Smooth muscle cell (in vitro differentiated cells): ENCODE measurements around the gene IL1RAPL1. TPM values are rescaled to one million over a fixed set of nuclear protein-coding genes. Genes with fewer than 3 reads are reported as not detected.
A peak's percentile ranks its signal among the peaks of the same experiment; 100 is the strongest.

ENCODE experiments used
- DNase-seq: peaks from one replicate; lab custom pipeline; 2025; ENCODE audit not compliant: unreplicated experiment; lab: John Stamatoyannopoulos, UW
- H2AFZ ChIP-seq: fragments of 200-600 bp; sonication (generic); 2 replicates; pipeline ENCODE4 v1.6.0; 2016; ENCODE audit warnings: antibody characterized with exemption, low read depth, mild to moderate bottlenecking
- H3F3A ChIP-seq: fragments of 200-600 bp; sonication (generic); 2 replicates; pipeline ENCODE4 v1.6.0; 2017; ENCODE audit warnings: antibody characterized with exemption, low read depth
- H3K27ac ChIP-seq: fragments of 200-600 bp; sonication (generic); 2 replicates; pipeline ENCODE4 v1.5.1; 2016; ENCODE audit warnings: low read depth, mild to moderate bottlenecking
- H3K27me3 ChIP-seq: fragments of 200-600 bp; sonication (generic); 2 replicates; pipeline ENCODE4 v1.6.1; 2016; ENCODE audit warnings: low read depth, mild to moderate bottlenecking
- H3K36me3 ChIP-seq: fragments of 200-600 bp; sonication (generic); 2 replicates; pipeline ENCODE4 v1.5.1; 2016; ENCODE audit warnings: low read depth
- H3K4me1 ChIP-seq: fragments of 200-600 bp; sonication (generic); 2 replicates; pipeline ENCODE4 v1.5.1; 2016; ENCODE audit warnings: low read depth
- H3K4me2 ChIP-seq: fragments of 200-600 bp; sonication (generic); 2 replicates; pipeline ENCODE4 v1.6.0; 2016; ENCODE audit warnings: mild to moderate bottlenecking
- H3K4me3 ChIP-seq: fragments of 200-600 bp; sonication (generic); 2 replicates; pipeline ENCODE4 v1.5.1; 2016; ENCODE audit warnings: mild to moderate bottlenecking
- H3K79me2 ChIP-seq: fragments of 200-600 bp; sonication (generic); 2 replicates; pipeline ENCODE4 v1.6.0; 2016; ENCODE audit warnings: low read depth, mild to moderate bottlenecking
- H3K9ac ChIP-seq: fragments of 200-600 bp; sonication (generic); 2 replicates; pipeline ENCODE4 v1.6.0; 2016; ENCODE audit warnings: low read depth
- H3K9me3 ChIP-seq: fragments of 200-600 bp; sonication (generic); replicated peaks from 2 replicates; pipeline ENCODE4 v1.5.1; 2016; ENCODE audit warnings: low read depth
- H4K20me1 ChIP-seq: fragments of 200-600 bp; sonication (generic); 2 replicates; pipeline ENCODE4 v1.6.0; 2016; ENCODE audit warnings: low read depth
- CTCF ChIP-seq: fragments of 200-600 bp; sonication (generic); IDR thresholded peaks from 2 replicates; pipeline ENCODE4 v1.5.1; 2017; ENCODE audit warnings: borderline replicate concordance, mild to moderate bottlenecking, antibody characterized with exemption; ENCODE audit not compliant: insufficient read depth, poor library complexity, severe bottlenecking
- WGBS: methylation state at CpG from one replicate; pipeline ENCODE4 v1.1.7; 2016; ENCODE audit warnings: low lambda C conversion rate; 5-methylcytosine and 5-hydroxymethylcytosine counted together
- polyA plus RNA-seq: library from polyadenylated mRNA; unstranded; fragments of >200 nt; fragmentation: Nextera tagmentation; extraction: Ambion mirVana; gene quantifications from 2 replicates; pipeline ENCODE4 v1.2.1, GENCODE V29; 2016
- total RNA-seq: library from RNA; depleted of rRNA; stranded (reverse); fragments of >200 nt; gene quantifications from 2 replicates; pipeline ENCODE4 v1.2.3, GENCODE V29; 2014

Gene IL1RAPL1
- total and polyA plus RNA-seq, 2 experiments from 2014 or later: 0.04 TPM; not detected in 1

- Histone ChIP-seq H3K9ac (peak overlapping the region; percentile 50), H3K4me1 (no peaks in the 10 kb centered on the region), H3K79me2 (no peaks in the 10 kb centered on the region), H2AFZ (no peak overlapping the region), H3K36me3 (no peaks in the 10 kb centered on the region), H3K4me3 (no peak overlapping the region), H3K27me3 (no peaks in the 10 kb centered on the region), H3F3A (no peaks in the 10 kb centered on the region), H4K20me1 (no peaks in the 10 kb centered on the region), H3K4me2 (peak overlapping the region; percentile 47), H3K9me3 (no peaks in the 10 kb centered on the region), H3K27ac (peak overlapping the region; percentile 95)
- TF ChIP-seq CTCF: no peak
- DNase-seq: no peak
These were observed 1074.9 kb downstream of the IL1RAPL1 start for GRCh38 chrX:29662101-29662500.

- no peaks in the 10 kb centered on the region for H4K20me1 ChIP-seq
- peak overlapping the region; percentile 95 for H3K27ac ChIP-seq
- peak overlapping the region; percentile 58 for H3K9ac ChIP-seq
- TF ChIP-seq CTCF: no peak
- H2AFZ ChIP-seq: no peak overlapping the region
- H3F3A ChIP-seq: no peaks in the 10 kb centered on the region
- DNase-seq: no peak
- no peaks in the 10 kb centered on the region for H3K27me3 ChIP-seq
- no peaks in the 10 kb centered on the region for H3K79me2 ChIP-seq
- H3K36me3 ChIP-seq: no peaks in the 10 kb centered on the region
- peak overlapping the region; percentile 47 for H3K4me2 ChIP-seq
- H3K4me1 ChIP-seq: no peaks in the 10 kb centered on the region
- WGBS: 24% methylated on average over 4 of the region's 4 CpGs
- no peaks in the 10 kb centered on the region for H3K9me3 ChIP-seq
- H3K4me3 ChIP-seq: no peak overlapping the region
These were observed 1075.7 kb downstream of the IL1RAPL1 start for GRCh38 chrX:29662759-29663503.

GRCh38 chrX:29665532-29665931 is 1078.3 kb downstream of the IL1RAPL1 start:
- Histone ChIP-seq H3K27me3 (no peaks in the 10 kb centered on the region), H3K4me3 (no peak overlapping the region), H3F3A (no peaks in the 10 kb centered on the region), H4K20me1 (no peaks in the 10 kb centered on the region), H3K9ac (no peak overlapping the region), H3K36me3 (no peaks in the 10 kb centered on the region), H3K79me2 (no peaks in the 10 kb centered on the region), H2AFZ (no peak overlapping the region), H3K4me2 (no peak overlapping the region), H3K27ac (no peak overlapping the region), H3K9me3 (no peaks in the 10 kb centered on the region), H3K4me1 (no peaks in the 10 kb centered on the region)
- WGBS: 84% methylated on average over 1 of the region's 1 CpG
- no peak for TF ChIP-seq CTCF
- no peak for DNase-seq

GRCh38 chrX:29666366-29666765 is 1079.1 kb downstream of the IL1RAPL1 start:
- Histone ChIP-seq H3K4me3 (no peak overlapping the region), H3K9ac (no peak overlapping the region), H3F3A (no peaks in the 10 kb centered on the region), H4K20me1 (no peaks in the 10 kb centered on the region), H2AFZ (no peak overlapping the region), H3K4me1 (no peaks in the 10 kb centered on the region), H3K27me3 (no peaks in the 10 kb centered on the region), H3K4me2 (no peak overlapping the region), H3K79me2 (no peaks in the 10 kb centered on the region), H3K36me3 (no peaks in the 10 kb centered on the region), H3K27ac (no peak overlapping the region), H3K9me3 (no peaks in the 10 kb centered on the region)
- TF ChIP-seq CTCF: no peak
- no peak for DNase-seq
- WGBS: 59% methylated on average over 5 of the region's 5 CpGs
